Neutrophil (primary cell): ENCODE data around the gene METRNL.
"Not testable (repeated sequence)": the region's sequence is repeated elsewhere in the genome, so short reads cannot be mapped to it uniquely, and the experiment has no call there.

Source experiments
- H3K27ac ChIP-seq: fragments of 200-600 bp; sonication (generic); 2 replicates; pipeline ENCODE4 v1.5.1; 2016; ENCODE audit warnings: mild to moderate bottlenecking, moderate library complexity
- H3K27me3 ChIP-seq: fragments of 200-600 bp; sonication (generic); 2 replicates; pipeline ENCODE4 v1.6.0; 2016; ENCODE audit warnings: mild to moderate bottlenecking
- H3K36me3 ChIP-seq: fragments of 200-600 bp; sonication (generic); 2 replicates; pipeline ENCODE4 v1.5.1; 2017
- H3K4me1 ChIP-seq, 2 experiments: fragments of 200-600 bp in 1 of 2; sonication (generic) in 1 of 2; 1 replicate in 1 of 2; 2 replicates in 1 of 2; pipeline versions ENCODE4 v1.5.1 to v1.6.1; 2013 to 2016; ENCODE audit warnings: low read depth in 1 of 2, low read length in 1 of 2, mild to moderate bottlenecking in 1 of 2, moderate library complexity in 1 of 2; ENCODE audit not compliant: control insufficient read depth in 1 of 2, insufficient read depth in 1 of 2
- H3K4me3 ChIP-seq, 2 experiments: fragments of 200-600 bp in 1 of 2; sonication (generic) in 1 of 2; 1 replicate in 1 of 2; 2 replicates in 1 of 2; pipeline ENCODE4 v1.5.1; 2013 to 2016; ENCODE audit warnings: low read depth in 1 of 2, low read length in 1 of 2, mild to moderate bottlenecking in 1 of 2, moderate library complexity in 1 of 2
- H3K9me3 ChIP-seq: fragments of 200-600 bp; sonication (generic); 2 replicates; pipeline ENCODE4 v1.5.1; 2016
- CTCF ChIP-seq: fragments of 200-600 bp; sonication (generic); IDR thresholded peaks from 2 replicates; pipeline ENCODE4 v1.5.1; 2016; ENCODE audit warnings: antibody characterized with exemption

METRNL gene

GRCh38 chr17:83064021-83064731 is 15.2 kb upstream of the METRNL start:
- H3K9me3 ChIP-seq, result no peaks in the 10 kb centered on the region
- peaks cover 0 to 2% of the 10 kb centered on the region in 2 experiments for H3K4me1 ChIP-seq
- H3K27ac ChIP-seq, result no peak overlapping the region
- H3K4me3 ChIP-seq, result no peak overlapping the region
- H3K27me3 ChIP-seq, result peaks cover 24% of the 10 kb centered on the region
- H3K36me3 ChIP-seq, result no peaks in the 10 kb centered on the region
- TF ChIP-seq CTCF, result no peak

- Histone ChIP-seq H3K27me3 (peaks cover 33% of the 10 kb centered on the region), H3K4me1 (peaks cover 0 to 3% of the 10 kb centered on the region in 2 experiments), H3K27ac (no peak overlapping the region), H3K4me3 (no peak overlapping the region), H3K9me3 (no peaks in the 10 kb centered on the region), H3K36me3 (no peaks in the 10 kb centered on the region)
- TF ChIP-seq CTCF, result no peak
Observed at GRCh38 chr17:83064732-83065659, 14.4 kb upstream of the METRNL start.

GRCh38 chr17:83065660-83066542 is 13.5 kb upstream of the METRNL start:
- no peaks in the 10 kb centered on the region for H3K9me3 ChIP-seq
- H3K4me1 ChIP-seq, result peaks cover 0 to 3% of the 10 kb centered on the region in 2 experiments
- peaks cover 40% of the 10 kb centered on the region for H3K27me3 ChIP-seq
- H3K36me3 ChIP-seq, result no peaks in the 10 kb centered on the region
- H3K4me3 ChIP-seq, result no peak overlapping the region
- no peak overlapping the region for H3K27ac ChIP-seq
- no peak for TF ChIP-seq CTCF

- peaks cover 42% of the 10 kb centered on the region for H3K27me3 ChIP-seq
- H3K27ac ChIP-seq, H3K4me1 ChIP-seq, H3K4me3 ChIP-seq, H3K9me3 ChIP-seq, H3K36me3 ChIP-seq: not testable (repeated sequence)
Observed at GRCh38 chr17:83066543-83066890, 12.9 kb upstream of the METRNL start.

GRCh38 chr17:83067071-83067717 is 12.2 kb upstream of the METRNL start:
- Histone ChIP-seq H3K9me3 (no peaks in the 10 kb centered on the region), H3K27ac (peak overlapping the region; percentile 23), H3K36me3 (no peaks in the 10 kb centered on the region), H3K4me1 (peaks cover 5 to 7% of the 10 kb centered on the region in 2 experiments), H3K4me3 (no peak overlapping the region), H3K27me3 (peaks cover 37% of the 10 kb centered on the region)
- TF ChIP-seq CTCF, result no peak
